HG03575 (cell line): ENCODE results near the gene CTAGE15.
"Not testable (repeated sequence)": the region's sequence is repeated elsewhere in the genome, so short reads cannot be mapped to it uniquely, and the experiment has no call there.

ENCODE experiments used
- ATAC-seq: cut with Tn5 transposase; IDR thresholded peaks from one replicate; pipeline ENCODE4 v1.9.1; 2021; ENCODE audit not compliant: unreplicated experiment, insufficient number of reproducible peaks, low FRiP score; ENCODE audit errors: extremely low read depth

Gene CTAGE15, protein sequence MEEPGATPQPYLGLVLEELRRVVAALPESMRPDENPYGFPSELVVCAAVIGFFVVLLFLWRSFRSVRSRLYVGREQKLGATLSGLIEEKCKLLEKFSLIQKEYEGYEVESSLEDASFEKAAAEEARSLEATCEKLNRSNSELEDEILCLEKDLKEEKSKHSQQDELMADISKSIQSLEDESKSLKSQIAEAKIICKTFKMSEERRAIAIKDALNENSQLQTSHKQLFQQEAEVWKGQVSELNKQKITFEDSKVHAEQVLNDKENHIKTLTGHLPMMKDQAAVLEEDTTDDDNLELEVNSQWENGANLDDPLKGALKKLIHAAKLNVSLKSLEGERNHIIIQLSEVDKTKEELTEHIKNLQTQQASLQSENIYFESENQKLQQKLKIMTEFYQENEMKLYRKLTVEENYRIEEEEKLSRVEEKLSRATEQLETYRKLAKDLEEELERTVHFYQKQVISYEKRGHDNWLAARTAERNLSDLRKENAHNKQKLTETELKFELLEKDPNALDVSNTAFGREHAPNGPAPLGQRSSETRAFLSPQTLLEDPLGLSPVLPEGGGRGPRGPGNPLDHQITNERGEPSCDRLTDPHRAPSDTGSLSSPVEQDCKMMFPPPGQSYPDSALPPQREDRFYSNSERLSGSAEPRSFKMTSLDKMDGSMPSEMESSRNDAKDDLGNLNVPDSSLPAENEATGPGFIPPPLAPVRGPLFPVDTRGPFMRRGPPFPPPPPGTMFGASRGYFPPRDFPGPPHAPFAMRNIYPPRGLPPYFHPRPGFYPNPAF

DNA sequence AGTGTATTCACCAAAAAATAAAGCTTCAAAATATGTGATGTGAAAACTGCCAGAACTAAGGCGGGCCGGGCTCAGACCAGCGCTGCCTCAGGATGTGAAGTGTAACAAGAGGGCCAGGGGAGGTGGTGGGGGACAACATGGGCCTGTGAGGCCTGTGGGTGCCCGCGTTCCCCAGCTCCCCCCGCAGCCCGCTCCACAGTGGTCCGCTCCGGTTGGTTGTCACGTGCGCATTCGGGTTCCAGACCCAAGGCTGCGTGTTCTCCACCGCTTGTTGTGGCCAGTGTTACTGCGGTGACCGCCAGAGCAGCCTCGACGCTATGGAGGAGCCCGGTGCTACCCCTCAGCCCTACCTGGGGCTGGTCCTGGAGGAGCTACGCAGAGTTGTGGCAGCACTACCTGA is at the start of gene CTAGE15:
CTAGE15 (plus strand) TSS at position 301 of the 400 bp plus-strand sequence; CDS start at position 318, 17 bp downstream.
- not testable (repeated sequence) for ATAC-seq

DNA sequence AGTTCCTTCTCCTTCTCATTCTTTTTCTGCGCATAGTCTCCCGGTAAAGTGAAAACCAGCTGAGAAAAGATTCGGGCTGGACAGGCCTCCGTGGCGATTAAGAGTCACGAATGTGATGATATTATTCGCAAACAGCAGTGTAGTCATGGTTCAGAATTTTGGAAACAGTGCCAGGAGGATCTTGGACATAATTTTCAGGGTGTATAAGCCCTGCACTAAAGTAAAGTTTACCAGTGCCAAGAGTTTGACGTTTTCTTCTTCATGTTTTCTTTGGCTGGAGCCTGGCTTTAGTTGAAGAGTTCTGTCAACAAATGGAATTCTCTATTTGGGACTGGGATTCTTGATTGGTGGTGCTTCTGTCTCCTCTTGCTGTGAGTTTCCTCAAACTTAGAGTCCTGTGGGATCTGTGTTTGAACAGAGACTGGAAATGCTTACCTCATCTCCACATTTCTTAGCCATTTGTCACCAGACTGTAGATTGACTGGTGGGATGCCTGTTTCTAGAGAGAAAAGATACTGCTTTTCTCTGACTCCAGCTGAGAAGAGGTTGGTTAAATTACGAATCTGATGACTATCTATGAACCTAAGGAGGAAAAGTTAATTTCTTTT is 49.2 kb upstream of the CTAGE15 start:
- not testable (repeated sequence) for ATAC-seq

DNA sequence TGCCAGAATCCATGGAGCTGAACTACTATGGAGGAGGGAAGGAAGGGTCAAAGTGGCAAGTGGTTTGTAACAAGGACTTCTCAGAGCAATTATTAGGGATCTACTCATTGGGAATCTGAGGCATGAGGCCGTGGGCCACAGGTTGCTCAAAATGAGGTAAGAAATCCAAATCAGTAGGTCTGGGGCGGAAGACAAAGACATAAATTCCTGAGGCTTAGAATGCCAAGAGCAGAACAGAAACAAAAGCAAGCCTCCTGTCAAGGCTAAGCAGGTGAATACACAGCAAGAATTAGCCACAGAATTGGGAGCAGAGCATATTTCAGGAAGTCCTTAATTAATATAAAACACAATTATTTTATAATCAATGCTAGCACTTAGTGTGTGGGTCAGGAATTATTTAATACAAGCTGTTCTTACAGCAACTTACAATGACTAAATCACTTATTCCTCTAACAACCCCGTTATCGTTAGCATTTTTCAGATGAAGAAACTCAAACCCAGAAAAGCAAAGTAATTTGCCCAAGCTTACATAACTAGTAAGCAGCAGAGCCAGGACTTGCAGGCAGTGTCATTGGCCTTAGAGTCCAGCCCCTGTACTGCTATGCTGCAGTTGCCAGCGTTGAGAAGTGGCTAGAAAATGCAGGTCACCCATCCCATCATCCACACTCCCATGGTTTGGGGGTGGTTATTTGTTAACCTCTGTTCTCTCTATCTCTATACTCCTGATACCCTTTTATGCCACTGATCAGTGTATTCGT is 40.3 kb upstream of the CTAGE15 start:
- ATAC-seq, result not testable (repeated sequence)

DNA sequence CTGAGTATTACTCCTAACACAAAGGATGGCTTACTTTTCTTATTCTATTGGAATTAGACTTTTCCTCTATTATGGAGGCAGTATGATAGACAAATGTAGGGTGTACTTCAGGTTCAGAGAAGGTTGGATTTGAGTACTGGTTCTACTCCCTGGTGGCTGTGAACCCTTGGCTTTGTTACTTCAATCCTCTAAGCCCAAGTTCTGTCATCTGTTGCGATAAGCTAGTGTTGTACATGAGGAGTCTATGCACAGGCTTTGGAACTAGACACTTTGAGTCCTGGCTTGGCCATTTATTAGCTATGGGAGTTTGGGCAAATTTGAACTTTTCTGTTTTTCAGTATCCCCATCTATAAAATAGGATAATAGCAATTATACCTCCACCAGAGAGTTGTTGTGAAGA is 39.7 kb upstream of the CTAGE15 start:
- ATAC-seq, result not testable (repeated sequence)

DNA sequence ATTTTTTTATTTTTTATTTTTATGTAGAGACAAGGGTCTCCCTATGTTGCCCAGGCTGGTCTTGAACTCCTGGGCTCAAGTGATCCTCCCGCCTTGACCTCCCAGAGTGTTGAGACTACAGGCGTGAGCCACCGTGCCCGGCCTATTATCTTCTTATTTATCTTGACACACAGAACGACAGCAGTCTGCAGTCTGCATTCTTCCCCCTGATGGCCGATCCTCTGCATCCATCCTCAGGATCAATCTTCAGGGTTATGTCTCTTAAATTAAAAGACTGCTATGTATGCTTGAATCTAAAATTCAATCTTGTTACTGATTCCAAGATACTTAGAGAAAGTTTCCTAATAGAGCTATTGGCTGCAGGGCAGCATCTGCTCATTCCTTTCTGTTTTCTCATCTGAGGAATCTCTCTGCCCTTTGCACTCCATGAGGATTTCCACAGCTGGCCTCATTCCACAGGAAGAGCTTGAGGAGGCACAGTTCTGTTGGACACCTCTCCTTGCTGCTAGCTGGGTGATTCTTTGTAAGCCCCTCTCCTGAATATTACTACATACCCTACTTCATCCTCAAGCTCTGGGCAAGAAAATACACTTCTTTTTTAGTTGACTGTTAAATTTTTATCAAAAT is 38.3 kb upstream of the CTAGE15 start:
- ATAC-seq, result not testable (repeated sequence)

DNA sequence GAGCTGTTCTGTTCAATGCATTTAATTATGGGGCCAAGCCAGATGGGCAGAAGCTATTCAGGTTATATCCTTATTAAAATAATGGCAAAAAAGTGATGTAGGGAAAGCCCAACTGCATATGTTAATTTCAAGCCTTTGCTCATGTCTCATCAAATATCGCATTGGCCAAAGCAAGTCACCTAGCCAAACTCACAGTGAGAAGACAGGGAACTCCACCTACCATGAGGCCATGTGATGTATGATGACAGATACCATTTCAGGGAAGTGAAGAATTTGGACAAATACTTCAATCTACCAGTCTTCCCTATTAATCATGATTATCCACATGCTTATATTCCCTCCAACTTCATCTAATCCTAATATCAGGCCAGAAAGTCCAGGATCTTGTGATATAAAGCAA is 35.2 kb upstream of the CTAGE15 start:
- ATAC-seq, result not testable (repeated sequence)

DNA sequence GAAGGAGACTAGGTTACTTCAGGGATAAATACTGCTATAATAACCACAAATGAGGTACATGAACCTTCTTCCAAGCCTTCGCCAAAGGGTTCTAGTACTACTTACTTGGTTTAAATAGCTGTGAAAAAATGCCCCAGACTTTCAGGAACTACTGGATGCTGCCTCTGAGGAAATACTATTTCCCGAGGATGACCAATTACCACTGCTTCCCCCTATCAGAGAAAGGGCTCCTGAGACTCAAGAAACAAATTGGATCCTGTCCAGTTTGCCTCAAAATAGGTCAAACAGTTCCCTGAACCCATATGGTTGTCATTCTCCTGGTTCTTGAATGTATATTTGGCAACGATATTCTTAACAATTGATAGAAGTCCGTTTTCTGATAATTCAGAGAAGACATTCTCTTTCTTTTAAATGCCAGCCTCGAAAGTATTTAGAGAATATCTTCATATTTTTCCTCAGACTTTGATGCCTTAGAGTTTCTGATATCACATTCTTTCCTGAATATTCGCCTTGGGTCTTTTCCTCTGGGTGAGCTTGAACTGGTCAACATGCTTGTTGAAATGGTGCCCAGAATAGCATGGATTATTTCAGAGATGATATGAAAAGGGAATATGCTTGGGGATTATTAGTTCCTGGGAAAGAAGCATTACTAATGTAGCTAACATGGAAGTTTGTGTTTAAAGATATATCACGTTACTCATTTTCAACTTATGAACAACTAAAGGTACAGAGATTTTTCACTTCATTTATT is 28.1 kb upstream of the CTAGE15 start:
- ATAC-seq, result not testable (repeated sequence)

DNA sequence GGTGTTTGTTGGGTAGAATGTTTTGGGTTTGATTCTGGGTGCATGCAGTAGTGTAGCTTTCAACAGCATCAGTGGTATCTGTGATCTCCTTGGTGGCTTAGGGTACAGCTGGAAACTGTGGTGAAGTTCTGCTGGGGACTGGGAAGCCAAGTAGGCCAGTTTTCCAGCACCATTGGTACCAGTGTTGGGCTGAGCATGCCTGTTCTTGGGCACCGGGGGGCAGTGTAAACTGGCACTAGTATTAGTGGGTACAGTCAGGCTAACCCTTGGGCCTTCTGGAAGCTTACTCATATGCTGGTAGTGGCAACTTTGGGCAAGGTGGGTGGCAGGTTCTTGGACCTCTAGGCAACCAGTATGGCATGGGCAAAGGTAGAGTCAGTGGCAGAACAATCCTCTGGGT is 15.6 kb upstream of the CTAGE15 start:
- ATAC-seq, result not testable (repeated sequence)

DNA sequence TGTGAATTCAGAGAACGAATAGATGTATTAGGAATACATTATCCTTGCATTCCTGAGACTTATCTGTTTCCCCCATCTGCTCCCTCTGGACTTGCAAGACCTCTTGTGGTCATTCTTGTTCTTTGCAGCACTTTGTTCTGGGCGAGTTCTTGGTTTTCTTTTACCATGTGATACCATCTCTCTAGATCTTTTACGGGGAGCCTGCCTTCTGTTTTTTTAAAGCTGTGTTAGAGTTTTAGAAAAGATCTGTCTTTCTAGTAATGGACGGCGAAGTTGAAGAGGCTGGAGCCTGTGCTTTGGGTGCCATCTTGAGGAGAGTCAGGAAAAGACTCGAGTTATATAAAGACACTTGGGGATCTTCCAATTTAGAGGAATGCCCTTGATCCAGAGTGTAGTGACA is 8.3 kb upstream of the CTAGE15 start:
- ATAC-seq, result not testable (repeated sequence)

DNA sequence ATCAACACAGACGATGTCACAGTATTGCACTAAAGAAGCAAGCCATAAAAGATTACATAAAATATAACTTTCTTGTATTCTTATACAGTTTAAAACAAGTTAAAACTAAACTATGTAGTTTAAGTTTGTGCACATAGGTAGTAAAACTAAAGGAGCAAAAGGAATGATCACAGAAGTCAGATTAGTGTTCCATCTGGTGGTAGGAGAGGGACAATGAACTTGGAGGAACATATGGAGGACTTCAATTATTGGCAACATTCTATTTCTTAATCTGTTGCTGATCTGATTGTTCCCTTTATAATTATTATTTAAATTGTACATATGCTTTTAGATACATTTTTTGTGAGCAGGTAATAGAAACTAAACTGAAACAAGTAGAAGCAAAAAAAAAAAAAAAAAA is 5.6 kb upstream of the CTAGE15 start:
- ATAC-seq, result not testable (repeated sequence)

DNA sequence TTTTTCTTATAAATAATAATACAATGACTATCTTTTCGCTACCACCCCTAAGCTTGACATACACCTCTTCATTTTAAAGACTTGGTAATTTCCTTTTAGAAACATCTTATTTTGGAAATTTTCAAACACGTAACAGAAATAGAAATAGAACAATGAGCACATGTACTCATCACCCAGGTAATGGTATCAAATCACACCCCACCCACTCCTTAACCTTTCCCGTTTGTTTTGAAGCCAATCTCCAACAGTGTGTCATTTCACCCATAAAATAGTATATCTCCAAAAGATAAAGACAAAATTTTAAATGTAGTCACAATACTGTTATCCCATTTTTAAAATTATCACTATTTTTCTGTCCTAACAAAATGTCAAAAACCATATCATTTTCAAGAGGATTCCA is 16.6 kb downstream of the CTAGE15 start:
- not testable (repeated sequence) for ATAC-seq

DNA sequence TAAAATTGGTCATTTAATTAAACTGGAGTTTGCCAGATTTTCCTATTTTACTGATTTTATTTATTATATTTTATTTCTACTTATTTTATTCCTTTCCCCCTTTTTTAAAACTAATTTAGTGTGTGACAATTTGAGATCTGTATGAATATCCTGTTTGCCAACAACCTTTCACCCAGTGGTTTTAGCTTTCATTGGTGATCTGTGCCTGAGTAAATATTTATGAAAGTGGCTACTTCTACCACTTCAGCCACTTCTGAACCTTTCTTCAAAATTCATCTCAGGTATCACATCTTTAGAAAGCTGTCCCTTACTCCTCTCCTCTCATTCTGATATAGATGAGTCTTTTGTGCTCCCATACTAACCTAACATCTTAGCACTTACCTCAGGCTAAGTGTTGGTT is 18.3 kb downstream of the CTAGE15 start:
- ATAC-seq, result not testable (repeated sequence)

DNA sequence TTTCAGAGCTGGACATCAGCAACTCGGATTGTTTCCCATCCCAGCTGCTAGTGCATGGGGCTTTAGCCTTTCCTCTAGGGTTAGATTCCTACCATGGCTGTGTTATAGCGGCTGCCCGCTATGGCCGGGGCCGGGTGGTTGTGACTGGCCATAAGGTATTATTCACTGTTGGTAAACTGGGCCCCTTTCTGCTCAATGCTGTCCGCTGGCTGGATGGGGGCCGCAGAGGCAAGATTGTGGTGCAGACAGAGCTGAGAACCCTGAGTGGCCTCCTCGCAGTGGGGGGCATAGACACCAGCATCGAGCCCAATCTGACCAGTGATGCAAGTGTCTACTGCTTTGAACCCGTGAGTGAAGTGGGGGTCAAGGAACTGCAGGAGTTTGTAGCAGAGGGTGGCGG is 26.5 kb downstream of the CTAGE15 start:
- ATAC-seq, result not testable (repeated sequence)

DNA sequence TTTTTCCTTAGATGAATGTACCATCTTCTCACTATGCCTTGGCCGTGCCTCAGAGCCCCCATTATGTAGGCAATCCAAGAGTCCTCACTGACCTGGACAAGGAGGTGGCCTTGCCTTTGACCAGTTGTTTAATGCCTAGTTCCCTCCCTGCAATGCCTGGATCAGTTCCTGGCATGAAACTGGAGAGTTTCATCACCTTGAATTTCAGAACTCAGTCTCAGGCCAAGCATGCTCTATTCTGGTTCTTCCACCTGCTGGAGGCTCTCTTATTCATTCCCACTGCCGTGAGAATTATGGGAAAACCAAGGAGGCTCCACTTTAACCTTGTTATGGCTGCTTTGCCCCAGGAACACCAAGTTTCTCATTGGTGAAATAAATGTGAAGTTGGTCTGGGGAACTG is 31.9 kb downstream of the CTAGE15 start:
- not testable (repeated sequence) for ATAC-seq

DNA sequence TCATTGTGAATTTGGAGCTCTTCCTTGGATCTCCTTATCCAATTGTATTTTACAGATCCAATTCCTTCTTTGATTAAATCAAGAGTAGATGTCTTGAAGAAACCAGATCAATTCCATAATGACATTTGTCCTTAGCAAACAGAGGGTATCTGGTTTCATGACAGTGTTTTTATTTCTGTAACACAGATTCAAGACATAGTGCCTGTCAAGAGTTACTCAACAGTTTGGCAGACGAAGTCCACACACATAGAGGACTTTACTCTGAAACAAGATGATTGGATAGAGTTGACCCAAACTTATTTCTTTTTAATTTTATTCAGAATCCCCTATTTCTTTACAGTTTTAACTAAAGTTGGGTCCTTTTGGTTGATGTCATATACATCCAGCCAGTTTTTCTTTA is 34.5 kb downstream of the CTAGE15 start:
- ATAC-seq, result not testable (repeated sequence)

DNA sequence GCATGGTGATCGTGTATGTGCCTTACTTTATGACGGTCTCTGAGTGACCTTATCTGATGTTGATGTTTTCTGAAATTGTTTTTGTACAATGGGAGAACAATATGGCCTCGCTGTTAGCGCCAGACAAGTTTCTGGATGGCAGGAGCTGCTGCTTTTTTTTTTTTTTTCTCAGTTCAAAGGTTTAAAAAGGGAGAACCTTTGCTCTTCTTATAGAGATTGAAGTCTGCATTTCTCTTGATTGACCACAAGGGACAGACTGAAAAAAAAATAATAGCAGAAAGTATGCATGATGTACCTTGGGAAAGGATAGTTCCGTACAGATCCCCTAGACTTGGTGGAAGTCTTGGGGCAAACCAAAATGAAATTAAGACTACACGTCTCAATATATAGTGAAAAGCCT is 43.9 kb downstream of the CTAGE15 start:
- not testable (repeated sequence) for ATAC-seq

DNA sequence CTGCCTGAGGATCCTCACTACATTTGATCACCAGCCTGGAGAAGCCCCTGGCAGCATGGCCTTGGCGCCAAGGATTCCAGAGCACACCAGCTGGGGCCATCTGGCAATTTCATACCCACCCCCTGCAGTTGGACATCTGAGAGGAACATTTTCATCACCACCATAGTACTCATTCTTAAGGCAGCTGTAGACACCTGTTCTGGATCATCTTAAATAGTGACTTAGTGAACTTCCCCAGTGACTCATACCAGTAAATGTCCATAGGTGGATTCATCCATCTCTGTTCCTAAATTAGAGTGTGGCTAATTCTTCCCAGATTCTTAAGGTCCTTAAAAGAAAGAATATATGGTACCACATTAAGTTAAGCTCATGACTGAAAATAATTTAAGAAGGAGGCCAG is 45.6 kb downstream of the CTAGE15 start:
- not testable (repeated sequence) for ATAC-seq

DNA sequence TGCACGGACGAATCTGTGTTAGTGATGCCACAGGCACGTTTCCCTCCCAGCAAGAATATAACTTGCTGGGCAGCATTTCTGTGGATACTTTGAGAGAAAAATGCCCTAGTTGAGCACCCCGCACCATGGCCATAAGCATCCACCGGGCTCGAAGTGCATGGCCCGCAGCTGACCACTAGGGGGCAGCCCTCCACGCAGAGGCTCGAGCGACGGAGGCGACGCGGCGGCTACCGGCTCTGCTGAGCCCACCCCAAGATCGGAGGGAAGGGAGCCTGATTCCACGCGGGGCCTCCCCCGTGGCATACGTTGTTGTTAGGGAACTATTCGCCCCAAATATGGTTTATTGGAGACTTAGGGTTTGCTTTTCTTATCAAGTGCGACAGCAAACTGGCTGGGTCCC is 48.5 kb downstream of the CTAGE15 start:
- peak; percentile 0 for ATAC-seq
